B cell (primary cell): Measurements from ENCODE around the gene CTNNB1.

Experiments used
- CTCF ChIP-seq: fragments of 200-600 bp; IDR thresholded peaks from one replicate; pipeline ENCODE4 v1.8.0; 2022; ENCODE audit warnings: antibody characterized with exemption, mild to moderate bottlenecking
- EZH2 ChIP-seq: IDR thresholded peaks from 2 replicates; pipeline ENCODE4 v1.6.1; 2012; ENCODE audit warnings: borderline replicate concordance, low read depth, mild to moderate bottlenecking, moderate library complexity, low read length; ENCODE audit not compliant: insufficient read depth, poor library complexity, severe bottlenecking

GRCh38 chr3:41205591-41205990 lies 6.3 kb downstream of the CTNNB1 start:
- TF ChIP-seq CTCF, result no peak
- no peak for TF ChIP-seq EZH2
